Activated gamma-delta T cell (primary cell): ENCODE results near the gene PIP5K1C.

Source experiments
- DNase-seq: peaks from one replicate; lab custom pipeline; 2025; lab: John Stamatoyannopoulos, UW

Gene PIP5K1C

GRCh38 chr19:3609779-3610719, 90.2 kb downstream of the PIP5K1C start:
- no peak for DNase-seq

GRCh38 chr19:3608750-3609322, 91.4 kb downstream of the PIP5K1C start:
- no peak for DNase-seq

- DNase-seq: no peak
Observed at GRCh38 chr19:3608079-3608641, 92.1 kb downstream of the PIP5K1C start.

- DNase-seq: no peak
Observed at GRCh38 chr19:3607303-3608078, 92.8 kb downstream of the PIP5K1C start.

GRCh38 chr19:3606690-3607289, 93.5 kb downstream of the PIP5K1C start, which contains the start of gene TBXA2R:
Gene TBXA2R (minus strand): TSS chr19:3606875. CDS start chr19:3600634, 6,241 bp downstream.
- no peak for DNase-seq

GRCh38 chr19:3606174-3606689, 94.0 kb downstream of the PIP5K1C start:
- DNase-seq: no peak

- no peak for DNase-seq
Observed at GRCh38 chr19:3605770-3606169, 94.5 kb downstream of the PIP5K1C start.

- no peak for DNase-seq
Observed at GRCh38 chr19:3605361-3605760, 94.9 kb downstream of the PIP5K1C start.

- DNase-seq: no peak
Observed at GRCh38 chr19:3604987-3605343, 95.3 kb downstream of the PIP5K1C start.

- no peak for DNase-seq
Observed at GRCh38 chr19:3604227-3604986, 95.9 kb downstream of the PIP5K1C start.

- no peak for DNase-seq
Observed at GRCh38 chr19:3603121-3603811, 97.0 kb downstream of the PIP5K1C start.

- no peak for DNase-seq
Observed at GRCh38 chr19:3601021-3601420, 99.2 kb downstream of the PIP5K1C start.

GRCh38 chr19:3599776-3600187, 100.5 kb downstream of the PIP5K1C start:
- DNase-seq: no peak

- no peak for DNase-seq
Observed at GRCh38 chr19:3595521-3596061, 104.7 kb downstream of the PIP5K1C start.

GRCh38 chr19:3593156-3593555, 107.1 kb downstream of the PIP5K1C start:
- no peak for DNase-seq

GRCh38 chr19:3591876-3592613, 108.2 kb downstream of the PIP5K1C start:
- DNase-seq: no peak

- no peak for DNase-seq
Observed at GRCh38 chr19:3590991-3591659, 109.1 kb downstream of the PIP5K1C start.

- DNase-seq: no peak
Observed at GRCh38 chr19:3589949-3590348, 110.3 kb downstream of the PIP5K1C start.

- DNase-seq: no peak
Observed at GRCh38 chr19:3589439-3589838, 110.8 kb downstream of the PIP5K1C start.
